Mesenchymal stem cell (in vitro differentiated cells and primary cell): ENCODE results near the gene POU6F1.

Experiments
- DNase-seq: peaks from one replicate; pipeline ENCODE4 v3.0.0-alpha.2; 2013
- H2AFZ ChIP-seq: one replicate; pipeline ENCODE4 v1.6.1; 2013; ENCODE audit warnings: low read depth, mild to moderate bottlenecking, control low read depth, inconsistent platforms, low read length, moderate library complexity
- H2AK5ac ChIP-seq: 2 replicates; pipeline ENCODE4 v1.6.1; 2013; ENCODE audit warnings: low read length, moderate library complexity, mild to moderate bottlenecking, inconsistent platforms; ENCODE audit not compliant: severe bottlenecking
- H2BK120ac ChIP-seq: one replicate; pipeline ENCODE4 v1.6.1; 2013; ENCODE audit warnings: low read depth, mild to moderate bottlenecking, inconsistent platforms, low read length, moderate library complexity
- H2BK12ac ChIP-seq, 2 experiments: one replicate each; pipeline ENCODE4 v1.6.1; 2013; ENCODE audit warnings: inconsistent platforms in 2 of 2, low read length in 2 of 2, mild to moderate bottlenecking in 2 of 2, moderate library complexity in 2 of 2, control low read depth in 1 of 2
- H2BK15ac ChIP-seq: one replicate; pipeline ENCODE4 v1.6.1; 2013; ENCODE audit warnings: mild to moderate bottlenecking, low read depth, inconsistent platforms; ENCODE audit not compliant: poor library complexity, severe bottlenecking
- H2BK5ac ChIP-seq: 2 replicates; pipeline ENCODE4 v1.6.1; 2013; ENCODE audit warnings: low read depth, mild to moderate bottlenecking, low read length, control low read depth, inconsistent platforms; ENCODE audit not compliant: poor library complexity, severe bottlenecking
- H3K14ac ChIP-seq, 2 experiments: one replicate each; pipeline ENCODE4 v1.6.1; 2013; ENCODE audit warnings: inconsistent platforms in 2 of 2, low read length in 2 of 2, control low read depth in 1 of 2, mild to moderate bottlenecking in 1 of 2, moderate library complexity in 1 of 2
- H3K18ac ChIP-seq, 2 experiments: one replicate each; pipeline ENCODE4 v1.6.1; 2013; ENCODE audit warnings: inconsistent platforms in 2 of 2, low read length in 2 of 2, control low read depth in 1 of 2, low read depth in 1 of 2, mild to moderate bottlenecking in 1 of 2
- H3K23ac ChIP-seq, 2 experiments: one replicate each; pipeline ENCODE4 v1.6.1; 2013; ENCODE audit warnings: inconsistent platforms in 2 of 2, low read length in 2 of 2, mild to moderate bottlenecking in 2 of 2, moderate library complexity in 2 of 2, control low read depth in 1 of 2
- H3K27ac ChIP-seq: 2 replicates; pipeline ENCODE4 v1.5.1; 2013; ENCODE audit warnings: mild to moderate bottlenecking, moderate library complexity, low read length, control low read depth, inconsistent platforms; ENCODE audit not compliant: poor library complexity, severe bottlenecking
- H3K27me3 ChIP-seq, 2 experiments: 2 replicates each; pipeline versions ENCODE4 v1.6.1 to v1.7.0; 2013; ENCODE audit warnings: low read length in 2 of 2, mild to moderate bottlenecking in 2 of 2, moderate library complexity in 2 of 2, control low read depth in 1 of 2, inconsistent platforms in 1 of 2; ENCODE audit not compliant: control insufficient read depth in 1 of 2, insufficient read depth in 1 of 2
- H3K36me3 ChIP-seq, 2 experiments: 2 replicates each; pipeline versions ENCODE4 v1.6.1 to v1.7.0; 2013; ENCODE audit warnings: low read length in 2 of 2, control low read depth in 1 of 2, inconsistent platforms in 1 of 2, low read depth in 1 of 2, mild to moderate bottlenecking in 1 of 2; ENCODE audit not compliant: insufficient read depth in 2 of 2, control insufficient read depth in 1 of 2
- H3K4ac ChIP-seq, 2 experiments: one replicate each; pipeline ENCODE4 v1.6.1; 2013; ENCODE audit warnings: inconsistent platforms in 2 of 2, low read length in 2 of 2, mild to moderate bottlenecking in 2 of 2, moderate library complexity in 2 of 2, control low read depth in 1 of 2, low read depth in 1 of 2
- H3K4me1 ChIP-seq: 2 replicates; pipeline ENCODE4 v1.6.1; 2013; ENCODE audit warnings: low read depth, low read length, control low read depth; ENCODE audit not compliant: control insufficient read depth, insufficient read depth
- H3K4me2 ChIP-seq: 2 replicates; pipeline ENCODE4 v1.6.1; 2013; ENCODE audit warnings: low read length, mild to moderate bottlenecking, inconsistent platforms; ENCODE audit not compliant: poor library complexity, severe bottlenecking
- H3K4me3 ChIP-seq, 2 experiments: 2 replicates each; pipeline versions ENCODE4 v1.5.1 to v1.7.0; 2013; ENCODE audit warnings: low read length in 2 of 2, mild to moderate bottlenecking in 2 of 2, control low read depth in 1 of 2, low read depth in 1 of 2; ENCODE audit not compliant: insufficient read depth in 1 of 2
- H3K79me1 ChIP-seq: replicated peaks from 2 replicates; pipeline ENCODE4 v1.6.1; 2013; ENCODE audit warnings: mild to moderate bottlenecking, control low read depth, low read length, inconsistent platforms; ENCODE audit not compliant: poor library complexity, severe bottlenecking
- H3K9ac ChIP-seq: 2 replicates; pipeline ENCODE4 v1.7.0; 2013; ENCODE audit warnings: mild to moderate bottlenecking, low read length, moderate library complexity
- H3K9me3 ChIP-seq: 2 replicates; pipeline ENCODE4 v1.7.0; 2013; ENCODE audit warnings: mild to moderate bottlenecking, low read length; ENCODE audit not compliant: control insufficient read depth
- H4K8ac ChIP-seq: one replicate; pipeline ENCODE4 v1.6.1; 2013; ENCODE audit warnings: inconsistent platforms, mild to moderate bottlenecking, low read length, moderate library complexity
- H4K91ac ChIP-seq: one replicate; pipeline ENCODE4 v1.6.1; 2013; ENCODE audit warnings: mild to moderate bottlenecking, low read length, inconsistent platforms
- WGBS: methylation state at CpG from one replicate; pipeline ENCODE4 v1.1.7; 2013; ENCODE audit warnings: mixed read lengths; 5-methylcytosine and 5-hydroxymethylcytosine counted together

Gene POU6F1

DNA sequence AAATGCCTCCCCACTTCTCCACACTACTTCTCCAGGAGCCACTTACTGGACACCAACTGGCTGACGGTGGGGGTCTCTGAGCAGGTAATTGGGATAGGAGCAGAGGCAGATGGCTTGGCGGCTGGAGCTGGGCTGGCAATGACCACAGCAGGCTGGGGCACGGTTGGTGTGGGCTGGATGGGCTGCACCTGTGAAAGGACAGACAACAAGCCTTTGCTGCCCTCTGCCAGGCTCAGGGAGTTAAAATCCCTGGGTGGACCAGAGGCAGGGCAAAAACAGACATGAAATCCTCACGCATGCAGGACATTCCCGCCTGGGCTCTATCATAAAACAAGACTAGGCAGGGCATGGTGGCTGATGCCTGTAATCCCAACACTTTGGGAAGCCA, 25.6 kb downstream of the POU6F1 start:
- Histone ChIP-seq H2BK120ac (no peak overlapping the region), H3K23ac (peak overlapping the region in 1 of 2 experiments; percentile 15), H4K8ac (no peak overlapping the region), H3K36me3 (peaks cover 3 to 8% of the 10 kb centered on the region in 2 experiments), H3K4ac (no peak overlapping the region), H3K4me1 (no peaks in the 10 kb centered on the region), H3K9ac (no peak overlapping the region), H3K14ac (no peak overlapping the region), H3K27me3 (no peaks in the 10 kb centered on the region), H3K4me3 (no peak overlapping the region), H3K4me2 (no peak overlapping the region), H2BK5ac (no peak overlapping the region), H2AFZ (no peak overlapping the region), H2BK15ac (no peak overlapping the region), H2BK12ac (no peak overlapping the region), H3K27ac (no peak overlapping the region), H3K9me3 (no peaks in the 10 kb centered on the region), H4K91ac (no peak overlapping the region), H2AK5ac (no peak overlapping the region), H3K79me1 (no peaks in the 10 kb centered on the region), H3K18ac (no peak overlapping the region)
- DNase-seq, result no peak
- 93% methylated on average over 5 of the region's 5 CpGs for WGBS

GRCh38 chr12:51191516-51192283, 26.2 kb downstream of the POU6F1 start:
- Histone ChIP-seq H3K27me3 (no peaks in the 10 kb centered on the region), H2AFZ (no peak overlapping the region), H3K9me3 (no peaks in the 10 kb centered on the region), H3K4ac (no peak overlapping the region), H2BK15ac (no peak overlapping the region), H4K8ac (no peak overlapping the region), H3K79me1 (no peaks in the 10 kb centered on the region), H3K18ac (no peak overlapping the region), H2AK5ac (no peak overlapping the region), H3K4me2 (no peak overlapping the region), H3K4me1 (no peaks in the 10 kb centered on the region), H2BK12ac (no peak overlapping the region), H3K27ac (no peak overlapping the region), H3K14ac (no peak overlapping the region), H2BK120ac (no peak overlapping the region), H3K4me3 (no peak overlapping the region), H3K9ac (no peak overlapping the region), H4K91ac (no peak overlapping the region), H3K36me3 (peaks cover 2 to 8% of the 10 kb centered on the region in 2 experiments), H3K23ac (no peak overlapping the region), H2BK5ac (no peak overlapping the region)
- no peak for DNase-seq
- WGBS, result 97% methylated on average over 12 of the region's 12 CpGs

GRCh38 chr12:51190820-51191219, 27.0 kb downstream of the POU6F1 start:
- H3K36me3 ChIP-seq, result peaks cover 2 to 8% of the 10 kb centered on the region in 2 experiments
- H4K91ac ChIP-seq, result no peak overlapping the region
- no peak overlapping the region for H3K27ac ChIP-seq

DNA sequence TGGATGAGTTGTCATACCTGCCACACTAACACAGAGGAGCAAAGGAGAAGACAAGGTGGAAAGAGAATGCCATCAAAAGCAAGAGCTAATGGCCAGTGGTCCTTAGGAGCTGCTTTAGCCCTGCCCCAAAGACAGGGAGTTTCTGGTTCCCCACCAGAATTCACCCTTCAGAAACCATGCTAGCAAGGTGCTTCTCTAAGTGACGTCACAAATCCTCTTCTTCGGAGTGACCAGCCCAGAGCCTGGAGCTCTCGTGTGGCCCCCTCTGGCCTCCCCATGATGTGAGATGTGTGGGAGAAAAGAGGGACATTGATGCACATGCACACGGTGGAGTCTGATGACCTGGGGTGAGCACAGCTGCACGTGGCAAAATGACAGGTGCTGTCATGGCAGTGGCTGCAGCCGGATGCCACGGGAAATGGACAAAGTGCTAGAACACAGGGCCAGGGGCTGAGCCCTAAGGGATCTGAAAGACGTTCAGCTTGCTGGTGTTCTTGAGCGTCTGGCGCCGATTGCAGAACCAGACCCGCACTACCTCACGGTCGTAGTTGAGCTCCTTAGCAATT, 28.0 kb downstream of the POU6F1 start:
- no peak overlapping the region for H2BK5ac ChIP-seq
- H2BK12ac ChIP-seq, result no peak overlapping the region
- H3K4me1 ChIP-seq, result no peaks in the 10 kb centered on the region
- no peak overlapping the region for H3K23ac ChIP-seq
- no peak overlapping the region for H2BK120ac ChIP-seq
- no peak overlapping the region for H3K27ac ChIP-seq
- no peak overlapping the region for H3K4me3 ChIP-seq
- H2BK15ac ChIP-seq, result no peak overlapping the region
- no peak overlapping the region for H3K4me2 ChIP-seq
- H2AFZ ChIP-seq, result no peak overlapping the region
- H2AK5ac ChIP-seq, result no peak overlapping the region
- no peaks in the 10 kb centered on the region for H3K79me1 ChIP-seq
- DNase-seq, result no peak
- no peak overlapping the region for H3K9ac ChIP-seq
- H4K91ac ChIP-seq, result no peak overlapping the region
- H4K8ac ChIP-seq, result no peak overlapping the region
- no peaks in the 10 kb centered on the region for H3K27me3 ChIP-seq
- H3K18ac ChIP-seq, result no peak overlapping the region
- H3K36me3 ChIP-seq, result peaks cover 2 to 8% of the 10 kb centered on the region in 2 experiments
- H3K14ac ChIP-seq, result no peak overlapping the region
- H3K9me3 ChIP-seq, result no peaks in the 10 kb centered on the region
- WGBS, result 95% methylated on average over 14 of the region's 14 CpGs
- no peak overlapping the region for H3K4ac ChIP-seq

More at GRCh38 chr12:51190820-51191219, 27.0 kb downstream of the POU6F1 start:
- H3K9me3 ChIP-seq, result no peaks in the 10 kb centered on the region
- no peaks in the 10 kb centered on the region for H3K27me3 ChIP-seq
- H2AK5ac ChIP-seq, result no peak overlapping the region
- no peak overlapping the region for H2BK12ac ChIP-seq
- no peak for DNase-seq
- H2BK15ac ChIP-seq, result no peak overlapping the region
- 97% methylated on average over 4 of the region's 4 CpGs for WGBS
- H2BK5ac ChIP-seq, result no peak overlapping the region
- H3K4me3 ChIP-seq, result no peak overlapping the region
- H3K23ac ChIP-seq, result no peak overlapping the region
- H3K4ac ChIP-seq, result no peak overlapping the region
- no peaks in the 10 kb centered on the region for H3K4me1 ChIP-seq
- no peak overlapping the region for H3K9ac ChIP-seq
- no peak overlapping the region for H3K18ac ChIP-seq
- no peak overlapping the region for H3K4me2 ChIP-seq
- H2AFZ ChIP-seq, result no peak overlapping the region
- no peak overlapping the region for H4K8ac ChIP-seq
- H3K14ac ChIP-seq, result no peak overlapping the region
- no peaks in the 10 kb centered on the region for H3K79me1 ChIP-seq
- H2BK120ac ChIP-seq, result no peak overlapping the region
